Heart left ventricle (tissue), 13 donors: ENCODE results near the gene HBE1.

Experiments used
- CTCF ChIP-seq, 12 donors: fragments of 200-600 bp; sonication (generic) in 4 of 12; IDR thresholded peaks; one replicate each; pipeline versions ENCODE4 v1.5.0 to v1.8.0; 2018 to 2022; ENCODE audit warnings: antibody characterized with exemption in 12 of 12, mild to moderate bottlenecking in 5 of 12
- POLR2A ChIP-seq, 2 donors: fragments of 450-650 bp; IDR thresholded peaks; one replicate each; pipeline ENCODE4 v1.6.1; 2017; ENCODE audit warnings: antibody characterized with exemption in 2 of 2, mild to moderate bottlenecking in 2 of 2, moderate library complexity in 2 of 2
- donor health status: ischemic (EF 13 %, LVEDD 7.1; RV severe dilation, severe dysfunction).
- donor health status: DM: no; HTN: yes; CAD: no.
- donor health status: DM: no; HTN: no; CAD: no.
- donor health status: ischemic (EF 25% LVEDD 6.9; RV normal size, moderate dysfunction).
- donor health status: ischemic (EF 25% LVEDD 5.7; RV mildly dilated, moderate dysfunction).
- donor health status: ischemic (EF 35%, LVEDD 5.7; RV mildly dilated, moderate dysfunction).
- donor health status: nonischemic (EF 11% LVEDD 7.7; RV severe dilation, severe dysfunction).
- donor health status: DM: yes; HTN: yes; CAD: no.
- donor health status: PGD.
- donor health status: ischemic (EF 29% LVEDD 5.4; RV normal size, mild dysfunction).
- donor health status: nonischemic (EF 23%, LVEDD 6.1; RV moderate dilation, normal function).

GRCh38 chr11:5317292-5317691, 47.5 kb upstream of the HBE1 start:
- TF ChIP-seq CTCF (IDR thresholded peaks at IDR 0.05), result no peak
- no peak for TF ChIP-seq POLR2A (IDR thresholded peaks at IDR 0.05)
